ENCODE results near the gene IL3RA. TPM values are rescaled to one million over a fixed set of nuclear protein-coding genes. Genes with fewer than 3 reads are reported as not detected.

Gene IL3RA
- total and polyA plus RNA-seq, 3 donors from 2014 or later: 3.4 to 5.5 (median 4.6) TPM

GRCh38 chrX:1316527-1316926, 20.1 kb upstream of the IL3RA start:
- intact Hi-C loops (cut with DNase I; ENCODE audit: low total_unique reads): no loop called here
- Histone ChIP-seq H3K4me3 (no peak overlapping the region), H3K4me1 (no peaks in the 10 kb centered on the region), H3K36me3 (ENCODE audit: low read depth, missing control alignments) (no peaks in the 10 kb centered on the region), H3K27ac (no peak overlapping the region), H3K27me3 (no peaks in the 10 kb centered on the region), H3K9me3 (no peaks in the 10 kb centered on the region)
- DNase-seq: peak; percentile 60
- TF ChIP-seq, protein P1, sequence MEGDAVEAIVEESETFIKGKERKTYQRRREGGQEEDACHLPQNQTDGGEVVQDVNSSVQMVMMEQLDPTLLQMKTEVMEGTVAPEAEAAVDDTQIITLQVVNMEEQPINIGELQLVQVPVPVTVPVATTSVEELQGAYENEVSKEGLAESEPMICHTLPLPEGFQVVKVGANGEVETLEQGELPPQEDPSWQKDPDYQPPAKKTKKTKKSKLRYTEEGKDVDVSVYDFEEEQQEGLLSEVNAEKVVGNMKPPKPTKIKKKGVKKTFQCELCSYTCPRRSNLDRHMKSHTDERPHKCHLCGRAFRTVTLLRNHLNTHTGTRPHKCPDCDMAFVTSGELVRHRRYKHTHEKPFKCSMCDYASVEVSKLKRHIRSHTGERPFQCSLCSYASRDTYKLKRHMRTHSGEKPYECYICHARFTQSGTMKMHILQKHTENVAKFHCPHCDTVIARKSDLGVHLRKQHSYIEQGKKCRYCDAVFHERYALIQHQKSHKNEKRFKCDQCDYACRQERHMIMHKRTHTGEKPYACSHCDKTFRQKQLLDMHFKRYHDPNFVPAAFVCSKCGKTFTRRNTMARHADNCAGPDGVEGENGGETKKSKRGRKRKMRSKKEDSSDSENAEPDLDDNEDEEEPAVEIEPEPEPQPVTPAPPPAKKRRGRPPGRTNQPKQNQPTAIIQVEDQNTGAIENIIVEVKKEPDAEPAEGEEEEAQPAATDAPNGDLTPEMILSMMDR (IDR thresholded peaks at IDR 0.05): no peak
- no peak for TF ChIP-seq POLR2A (IDR thresholded peaks at IDR 0.05)
- WGBS, 2 donors: 87 to 91% methylated on average over 18 of the region's 18 CpGs

- Histone ChIP-seq H3K4me3 (no peak overlapping the region), H3K27me3 (no peaks in the 10 kb centered on the region), H3K27ac (no peak overlapping the region), H3K4me1 (no peaks in the 10 kb centered on the region), H3K9me3 (no peaks in the 10 kb centered on the region), H3K36me3 (ENCODE audit: low read depth, missing control alignments) (no peaks in the 10 kb centered on the region)
- no peak for TF ChIP-seq POLR2A (IDR thresholded peaks at IDR 0.05)
- TF ChIP-seq, protein P1 (IDR thresholded peaks at IDR 0.05): no peak
- WGBS, 2 donors: 80% methylated on average over 13 of the region's 13 CpGs
- intact Hi-C loops (cut with DNase I; ENCODE audit: low total_unique reads): no loop called here
- no peak for DNase-seq
Measured at GRCh38 chrX:1321674-1322073, 14.9 kb upstream of the IL3RA start.

GRCh38 chrX:1322393-1322792, 14.2 kb upstream of the IL3RA start:
- no peak overlapping the region for H3K27ac ChIP-seq
- no peaks in the 10 kb centered on the region for H3K4me1 ChIP-seq
- H3K36me3 ChIP-seq (ENCODE audit: low read depth, missing control alignments): no peaks in the 10 kb centered on the region
- H3K4me3 ChIP-seq: no peak overlapping the region
- TF ChIP-seq, protein P1 (IDR thresholded peaks at IDR 0.05): no peak
- no peak for TF ChIP-seq POLR2A (IDR thresholded peaks at IDR 0.05)
- no peaks in the 10 kb centered on the region for H3K27me3 ChIP-seq
- DNase-seq: no peak
- 79 to 87% methylated on average over 9 of the region's 9 CpGs for WGBS, 2 donors
- no peaks in the 10 kb centered on the region for H3K9me3 ChIP-seq
- intact Hi-C loops (cut with DNase I; ENCODE audit: low total_unique reads): no loop called here

DNA sequence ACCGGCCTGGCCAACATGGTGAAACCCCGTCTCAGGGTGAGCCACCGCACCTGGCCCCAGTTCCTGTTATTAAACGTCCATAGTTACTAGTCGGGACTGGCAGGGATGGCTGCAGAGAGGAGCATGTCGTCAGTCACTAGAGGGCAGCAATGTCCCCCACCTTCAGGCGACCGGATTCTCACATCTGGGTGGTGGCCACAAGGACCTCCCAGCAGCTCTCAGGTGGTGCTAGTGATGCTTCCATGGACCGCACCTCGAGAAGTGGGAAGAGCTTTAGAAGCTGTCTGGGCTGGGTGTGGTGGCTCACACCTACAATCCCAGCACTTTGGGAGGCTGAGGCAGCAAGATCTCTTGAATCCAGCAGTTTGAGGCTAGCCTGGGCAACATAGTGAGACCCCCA, 13.3 kb upstream of the IL3RA start:
- H3K4me3 ChIP-seq: no peak overlapping the region
- no peaks in the 10 kb centered on the region for H3K36me3 ChIP-seq (ENCODE audit: low read depth, missing control alignments)
- H3K27me3 ChIP-seq: no peaks in the 10 kb centered on the region
- TF ChIP-seq, protein P1 (IDR thresholded peaks at IDR 0.05): peak in 1 of 3 experiments; percentile 24
- no peak for TF ChIP-seq POLR2A (IDR thresholded peaks at IDR 0.05)
- 29 to 30% methylated on average over 10 of the region's 10 CpGs for WGBS, 2 donors
- H3K9me3 ChIP-seq: no peaks in the 10 kb centered on the region
- intact Hi-C loops (cut with DNase I; ENCODE audit: low total_unique reads): no loop called here
- peak; percentile 73 for DNase-seq
- no peak overlapping the region for H3K27ac ChIP-seq
- H3K4me1 ChIP-seq: no peaks in the 10 kb centered on the region

DNA sequence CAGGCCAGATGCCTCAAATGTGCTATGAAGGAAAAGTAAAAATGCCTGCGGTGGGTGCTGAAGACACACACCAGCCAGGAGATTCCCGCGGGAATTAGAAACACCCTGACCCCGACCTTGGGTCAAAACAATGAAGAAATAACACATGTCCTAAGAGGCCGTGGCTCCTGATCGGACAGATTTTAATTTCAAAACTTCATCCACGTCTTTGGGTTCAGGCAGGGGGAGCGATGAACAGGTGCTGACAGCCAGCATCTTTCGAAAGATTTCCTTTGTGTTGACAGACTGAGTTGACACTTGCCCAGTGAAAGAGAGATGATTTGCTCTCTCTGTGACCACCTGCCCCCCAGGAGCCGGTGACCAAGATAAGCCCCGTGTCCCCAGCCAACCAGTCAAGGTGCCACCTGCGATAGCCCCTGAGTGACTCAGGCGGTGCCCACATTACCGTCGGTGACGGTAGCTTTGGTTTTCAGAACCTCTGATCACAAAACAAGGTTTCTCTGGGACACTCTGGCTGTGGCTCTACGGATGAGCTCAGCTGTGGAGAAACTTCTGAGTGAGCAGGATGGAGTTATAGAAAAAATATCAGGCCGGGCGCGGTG, 11.0 kb upstream of the IL3RA start:
- 53 to 63% methylated on average over 20 of the region's 20 CpGs for WGBS, 2 donors
- H3K27me3 ChIP-seq: no peaks in the 10 kb centered on the region
- DNase-seq: no peak
- no peak for TF ChIP-seq POLR2A (IDR thresholded peaks at IDR 0.05)
- TF ChIP-seq, protein P1 (IDR thresholded peaks at IDR 0.05): no peak
- H3K9me3 ChIP-seq: no peaks in the 10 kb centered on the region
- H3K27ac ChIP-seq: no peak overlapping the region
- no peaks in the 10 kb centered on the region for H3K36me3 ChIP-seq (ENCODE audit: low read depth, missing control alignments)
- no peaks in the 10 kb centered on the region for H3K4me1 ChIP-seq
- intact Hi-C loops (cut with DNase I; ENCODE audit: low total_unique reads): no loop called here
- H3K4me3 ChIP-seq: no peak overlapping the region
